Tibial nerve (tissue), 4 donors: ENCODE measurements around the gene MCHR1. TPM values are rescaled to one million over a fixed set of nuclear protein-coding genes. Genes with fewer than 3 reads are reported as not detected.
A peak's percentile ranks its signal among the peaks of the same experiment; 100 is the strongest.

ENCODE experiments used
- DNase-seq, 2 donors: peaks; one replicate each; pipeline ENCODE4 v3.0.0-alpha.2; 2019; ENCODE audit warnings: low spot score in 2 of 2
- H3K27ac ChIP-seq, 4 donors: fragments of 200-600 bp; sonication (generic) in 3 of 4; one replicate each; pipeline ENCODE4 v1.5.1; 2017 to 2019; ENCODE audit warnings: mild to moderate bottlenecking in 1 of 4
- H3K27me3 ChIP-seq, 2 donors: fragments of 200-600 bp; sonication (generic) in 1 of 2; one replicate each; pipeline versions ENCODE4 v1.5.1 to v1.6.0; 2017 to 2019
- H3K36me3 ChIP-seq, 3 donors: fragments of 200-600 bp; sonication (generic); one replicate each; pipeline ENCODE4 v1.5.1; 2018 to 2019
- H3K4me1 ChIP-seq, 4 donors: fragments of 200-600 bp; sonication (generic) in 3 of 4; one replicate each; pipeline ENCODE4 v1.5.1; 2017 to 2019
- H3K4me3 ChIP-seq, 4 donors: fragments of 200-600 bp; sonication (generic) in 3 of 4; one replicate each; pipeline ENCODE4 v1.5.1; 2017 to 2019; ENCODE audit warnings: mild to moderate bottlenecking in 1 of 4, moderate library complexity in 1 of 4
- H3K9me3 ChIP-seq, 4 donors: fragments of 200-600 bp; sonication (generic) in 3 of 4; one replicate each; pipeline ENCODE4 v1.5.1; 2017 to 2019
- EP300 ChIP-seq, 2 donors: sonication (generic); formaldehyde crosslinking; IDR thresholded peaks; one replicate each; pipeline ENCODE4 v1.6.1; 2017; ENCODE audit warnings: antibody characterized with exemption in 2 of 2, mild to moderate bottlenecking in 1 of 2
- POLR2A ChIP-seq, 2 donors: fragments of 450-650 bp; IDR thresholded peaks; one replicate each; pipeline ENCODE4 v1.6.1; 2017; ENCODE audit warnings: antibody characterized with exemption in 2 of 2, mild to moderate bottlenecking in 2 of 2, moderate library complexity in 2 of 2
- WGBS, 2 donors: methylation state at CpG; one replicate each; pipeline ENCODE4 v1.1.5; 2018; 5-methylcytosine and 5-hydroxymethylcytosine counted together
- total RNA-seq, 4 donors: library from RNA; depleted of rRNA; stranded (reverse); fragments of >200 nt; gene quantifications; one replicate each; pipeline ENCODE4 v1.1.0, GENCODE V29; 2016
- TF ChIP-seq, protein P1 (sequence below), 5 experiments: fragments of 200-600 bp in 3 of 5; fragments of 450-650 bp in 2 of 5; sonication (generic) in 3 of 5; IDR thresholded peaks; one replicate each; pipeline ENCODE4 v1.5.1; 2016 to 2019; ENCODE audit warnings: antibody characterized with exemption in 5 of 5, mild to moderate bottlenecking in 3 of 5, moderate library complexity in 2 of 5

MCHR1 gene
- total RNA-seq, 4 donors from 2014 or later: 0.39 to 1.0 TPM; not detected in 2

DNA sequence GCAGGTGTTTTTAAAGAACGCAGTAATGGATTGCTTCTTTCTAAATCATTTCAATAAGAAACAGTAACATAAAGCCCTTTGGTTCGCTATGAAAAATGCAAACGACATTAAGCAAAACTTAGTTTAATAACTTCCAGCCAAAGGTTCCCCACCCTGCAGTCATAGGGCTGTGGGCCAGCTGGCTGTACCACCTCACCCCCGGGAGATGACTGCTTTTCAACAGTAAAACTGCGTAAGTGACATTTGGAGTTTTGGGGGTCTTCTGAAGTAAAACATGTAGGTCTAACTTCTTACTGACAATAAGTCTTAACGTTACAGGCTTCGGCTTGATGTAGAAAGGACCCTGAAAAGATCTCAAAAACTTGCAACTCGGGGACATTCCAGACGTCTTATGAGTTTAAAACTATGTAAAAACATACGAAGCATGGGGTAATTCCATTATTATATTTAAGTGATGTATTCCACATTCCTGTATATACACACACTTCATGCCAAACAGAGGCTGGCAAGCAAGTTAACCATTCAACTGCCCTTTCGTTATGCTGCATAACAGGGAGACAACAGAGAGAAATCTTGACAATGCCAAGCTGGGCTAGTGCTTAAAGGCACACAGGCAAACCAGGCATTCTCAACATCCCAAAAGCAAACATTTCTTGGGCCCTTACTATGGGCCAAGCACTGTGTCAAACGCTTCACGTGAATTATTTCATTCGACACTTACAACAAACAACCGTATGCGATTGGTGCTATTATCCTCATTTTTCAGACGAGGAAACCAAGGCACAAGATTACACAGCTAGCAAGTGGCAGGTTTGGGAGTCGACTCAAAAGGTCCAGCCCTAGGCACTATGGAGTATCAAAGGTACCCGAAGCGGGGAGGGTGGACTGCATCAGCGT, 44.0 kb upstream of the MCHR1 start:
- Histone ChIP-seq H3K36me3 (no peaks in the 10 kb centered on the region), H3K9me3 (no peaks in the 10 kb centered on the region), H3K4me3 (peak overlapping the region; percentile 83 to 100 (median 90)), H3K4me1 (peaks cover 0 to 43% (median 10%) of the 10 kb centered on the region in 4 donors), H3K27me3 (no peaks in the 10 kb centered on the region), H3K27ac (peak overlapping the region; percentile 79 to 94 (median 90))
- peak in 1 of 2 donors; percentile 14 for TF ChIP-seq EP300 (IDR thresholded peaks at IDR 0.05)
- TF ChIP-seq POLR2A (IDR thresholded peaks at IDR 0.05): no peak
- TF ChIP-seq, protein P1, sequence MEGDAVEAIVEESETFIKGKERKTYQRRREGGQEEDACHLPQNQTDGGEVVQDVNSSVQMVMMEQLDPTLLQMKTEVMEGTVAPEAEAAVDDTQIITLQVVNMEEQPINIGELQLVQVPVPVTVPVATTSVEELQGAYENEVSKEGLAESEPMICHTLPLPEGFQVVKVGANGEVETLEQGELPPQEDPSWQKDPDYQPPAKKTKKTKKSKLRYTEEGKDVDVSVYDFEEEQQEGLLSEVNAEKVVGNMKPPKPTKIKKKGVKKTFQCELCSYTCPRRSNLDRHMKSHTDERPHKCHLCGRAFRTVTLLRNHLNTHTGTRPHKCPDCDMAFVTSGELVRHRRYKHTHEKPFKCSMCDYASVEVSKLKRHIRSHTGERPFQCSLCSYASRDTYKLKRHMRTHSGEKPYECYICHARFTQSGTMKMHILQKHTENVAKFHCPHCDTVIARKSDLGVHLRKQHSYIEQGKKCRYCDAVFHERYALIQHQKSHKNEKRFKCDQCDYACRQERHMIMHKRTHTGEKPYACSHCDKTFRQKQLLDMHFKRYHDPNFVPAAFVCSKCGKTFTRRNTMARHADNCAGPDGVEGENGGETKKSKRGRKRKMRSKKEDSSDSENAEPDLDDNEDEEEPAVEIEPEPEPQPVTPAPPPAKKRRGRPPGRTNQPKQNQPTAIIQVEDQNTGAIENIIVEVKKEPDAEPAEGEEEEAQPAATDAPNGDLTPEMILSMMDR (IDR thresholded peaks at IDR 0.05): no peak
- peak in 1 of 2 donors; percentile 52 for DNase-seq
- WGBS, 2 donors: 12 to 19% methylated on average over 21 of the region's 21 CpGs

DNA sequence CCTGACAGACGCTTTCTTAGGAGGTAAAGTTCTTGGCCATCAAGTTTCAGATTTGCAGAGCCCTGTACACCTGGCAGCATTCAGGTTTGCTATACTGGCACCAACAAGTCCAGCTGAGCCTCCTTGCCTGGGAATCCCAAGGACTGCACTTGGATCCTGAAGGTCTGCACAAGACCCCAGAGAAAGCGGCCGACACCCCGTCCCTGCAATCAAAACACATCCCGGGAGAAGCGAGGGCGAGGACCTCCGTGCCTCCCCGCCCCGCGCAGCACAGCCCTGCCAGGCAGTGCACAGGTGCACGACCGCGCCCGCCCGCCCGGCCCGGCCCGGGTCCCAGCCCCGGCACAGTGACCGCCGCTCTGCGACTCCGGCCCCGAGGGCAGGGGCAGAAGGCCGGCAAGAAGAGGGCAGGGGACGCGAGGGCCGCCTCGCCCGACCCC, 43.3 kb upstream of the MCHR1 start:
- Histone ChIP-seq H3K4me3 (peak overlapping the region; percentile 83 to 100 (median 90)), H3K27me3 (no peaks in the 10 kb centered on the region), H3K4me1 (peaks cover 0 to 43% (median 10%) of the 10 kb centered on the region in 4 donors), H3K36me3 (no peaks in the 10 kb centered on the region), H3K27ac (peak overlapping the region; percentile 79 to 94 (median 90)), H3K9me3 (no peaks in the 10 kb centered on the region)
- TF ChIP-seq POLR2A (IDR thresholded peaks at IDR 0.05) (no peak), EP300 (IDR thresholded peaks at IDR 0.05) (no peak)
- TF ChIP-seq, protein P1 (IDR thresholded peaks at IDR 0.05): no peak
- no peak for DNase-seq
- 0% methylated on average over 1 to 16 of the region's 31 CpGs for WGBS, 2 donors

DNA sequence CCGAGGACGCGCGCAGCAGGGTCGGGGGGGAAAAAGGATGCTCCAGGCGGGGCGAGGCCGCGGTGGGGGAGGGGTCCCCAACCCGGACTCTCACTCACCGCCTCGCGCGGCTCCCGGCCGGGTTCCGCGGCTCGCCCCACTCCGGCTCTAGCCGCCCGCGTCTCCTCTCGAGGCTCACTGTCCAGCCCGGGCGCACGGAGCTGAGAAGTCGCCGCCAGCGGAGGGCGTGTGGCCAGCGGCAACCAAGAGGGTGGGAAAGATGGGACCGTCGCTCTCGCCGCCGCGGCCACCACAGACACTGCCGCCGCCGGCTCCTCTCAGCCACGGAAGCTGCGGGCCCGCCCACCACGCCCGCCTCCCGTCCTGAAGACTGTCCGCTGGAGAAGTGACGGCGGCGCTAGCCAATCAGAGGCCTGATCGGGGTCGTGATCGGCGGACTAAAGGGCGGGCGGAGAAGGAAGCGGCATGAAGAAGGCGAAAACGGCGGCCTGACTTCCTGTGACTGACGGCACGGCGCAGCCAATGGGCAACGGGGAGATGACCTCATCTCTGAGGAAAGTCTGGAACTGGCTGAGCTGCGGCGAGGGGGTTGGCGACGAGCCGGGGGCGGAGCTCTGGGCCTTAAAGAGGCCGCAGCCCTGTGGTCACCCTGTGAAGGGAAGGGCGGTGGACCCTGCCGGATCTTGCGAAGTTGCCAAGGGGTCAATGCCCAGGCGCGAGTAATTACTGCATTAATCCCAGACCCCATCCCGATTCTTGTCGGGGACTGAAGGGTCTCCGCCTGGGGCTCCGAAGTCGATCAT, 42.7 kb upstream of the MCHR1 start, which contains the start of gene MRTFA:
Gene MRTFA, minus strand, starts transcription at position 340 of the 803 bp plus-strand sequence.
- 0 to 1% methylated on average over 19 to 70 of the region's 82 CpGs for WGBS, 2 donors
- Histone ChIP-seq H3K9me3 (no peaks in the 10 kb centered on the region), H3K36me3 (no peaks in the 10 kb centered on the region), H3K27ac (peak within 1 kb of the TSS; percentile 86 to 95 (median 91)), H3K4me3 (peak within 1 kb of the TSS; percentile 83 to 100 (median 90)), H3K27me3 (no peaks in the 10 kb centered on the region), H3K4me1 (peaks cover 0 to 42% (median 10%) of the 10 kb centered on the region in 4 donors)
- peak; percentile 100 for DNase-seq
- peak; percentile 82 to 98 for TF ChIP-seq EP300 (IDR thresholded peaks at IDR 0.05)
- TF ChIP-seq, protein P1 (IDR thresholded peaks at IDR 0.05): peak in 2 of 5 experiments; percentile 38 to 45
- TF ChIP-seq POLR2A (IDR thresholded peaks at IDR 0.05): peak; percentile 93 to 98

DNA sequence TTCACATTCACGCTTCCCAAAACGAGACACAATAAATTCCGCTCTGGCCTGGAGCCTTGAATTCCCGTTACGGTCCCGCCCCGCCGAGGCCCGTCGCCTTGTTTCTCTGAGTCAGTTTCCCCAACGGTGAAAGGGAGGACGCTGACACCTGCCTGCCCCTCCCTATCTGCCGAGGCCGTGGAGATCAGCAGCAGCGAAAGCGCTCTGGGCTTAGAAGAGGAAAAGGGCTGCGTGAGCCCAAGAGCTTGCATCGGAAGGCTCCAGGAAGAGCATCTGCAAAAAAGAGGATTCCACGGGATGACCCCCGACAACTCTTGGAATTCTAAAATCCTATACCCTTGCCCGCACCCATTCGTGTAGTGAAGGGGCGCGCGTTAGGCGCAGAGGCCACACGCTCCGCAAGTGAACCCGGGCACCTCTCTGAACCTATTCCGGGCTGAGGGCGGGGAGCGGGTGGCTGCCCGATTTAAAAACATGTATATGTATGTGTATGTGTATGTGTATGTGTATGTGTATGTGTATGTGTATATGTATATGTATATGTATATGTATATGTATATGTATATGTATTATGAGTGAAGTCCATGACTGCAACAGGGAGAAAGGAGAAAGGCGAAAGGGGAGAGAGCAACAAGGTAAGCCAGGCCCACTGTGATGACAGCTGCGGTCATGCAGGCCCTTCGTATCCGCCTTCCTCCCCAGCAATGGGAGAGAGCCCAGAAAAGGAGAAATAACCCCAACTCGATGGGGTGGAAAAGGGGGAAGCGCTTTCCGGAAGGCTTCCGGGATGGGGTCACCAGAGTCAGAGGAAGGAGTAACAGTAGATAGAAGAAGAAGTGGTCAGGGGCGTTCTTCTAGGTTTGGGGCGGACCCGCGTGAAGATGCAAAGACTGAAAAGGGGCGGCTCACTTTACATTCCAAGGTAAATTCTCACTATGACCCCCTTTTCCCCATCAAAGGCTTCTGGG, 41.8 kb upstream of the MCHR1 start:
- Histone ChIP-seq H3K4me1 (peaks cover 0 to 37% (median 10%) of the 10 kb centered on the region in 4 donors), H3K36me3 (no peaks in the 10 kb centered on the region), H3K27me3 (no peaks in the 10 kb centered on the region), H3K9me3 (no peaks in the 10 kb centered on the region), H3K4me3 (peak overlapping the region; percentile 36 to 100 (median 90)), H3K27ac (peak overlapping the region; percentile 86 to 95 (median 91))
- WGBS, 2 donors: 17 to 21% methylated on average over 45 to 46 of the region's 46 CpGs
- DNase-seq: peak; percentile 53 to 76
- TF ChIP-seq, protein P1 (IDR thresholded peaks at IDR 0.05): no peak
- TF ChIP-seq EP300 (IDR thresholded peaks at IDR 0.05) (no peak), POLR2A (IDR thresholded peaks at IDR 0.05) (no peak)
